CD4-positive, alpha-beta T cell treated with Interleukin-4 for 1 hour (primary cell): ENCODE measurements around the gene MRPL11.
"Not testable (repeated sequence)": the region's sequence is repeated elsewhere in the genome, so short reads cannot be mapped to it uniquely, and the experiment has no call there.

Experiments used
- DNase-seq, 2 donors: peaks; one replicate each; pipeline ENCODE4 v3.0.0-alpha.2; 2020 to 2022

Gene MRPL11

DNA sequence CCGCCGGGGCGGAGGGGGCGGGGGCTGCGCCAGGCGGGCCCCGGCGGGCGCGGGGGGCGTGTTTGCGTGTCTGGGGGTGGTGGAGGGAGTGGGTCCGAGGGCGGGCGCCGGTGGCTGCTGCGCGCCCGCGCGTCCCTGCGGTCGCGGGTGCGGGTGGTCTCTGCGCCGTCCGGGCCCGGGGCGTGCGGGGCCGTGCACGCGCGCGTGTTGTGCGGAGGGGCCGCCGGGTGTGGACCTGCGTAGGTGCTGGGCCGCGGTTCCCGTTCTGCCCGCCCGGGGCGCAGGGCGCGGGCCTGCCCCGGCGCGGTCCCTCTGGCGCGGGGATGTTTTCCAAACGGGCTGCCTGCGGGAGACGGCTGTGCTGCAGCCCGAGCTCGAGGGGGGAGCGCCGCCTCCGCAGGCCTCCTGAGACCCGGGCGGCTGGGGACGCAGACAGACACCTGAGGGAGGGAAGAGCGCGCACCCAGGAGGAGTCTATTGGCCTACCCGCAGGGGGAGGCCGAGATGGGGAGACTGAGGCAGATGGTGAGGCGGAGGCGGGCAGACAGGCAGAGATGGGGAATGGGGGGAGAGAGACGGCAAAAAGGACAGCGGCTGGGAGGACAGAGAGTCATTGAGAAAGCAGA, 28.5 kb upstream of the MRPL11 start:
- peak in 1 of 2 donors; percentile 49 for DNase-seq

DNA sequence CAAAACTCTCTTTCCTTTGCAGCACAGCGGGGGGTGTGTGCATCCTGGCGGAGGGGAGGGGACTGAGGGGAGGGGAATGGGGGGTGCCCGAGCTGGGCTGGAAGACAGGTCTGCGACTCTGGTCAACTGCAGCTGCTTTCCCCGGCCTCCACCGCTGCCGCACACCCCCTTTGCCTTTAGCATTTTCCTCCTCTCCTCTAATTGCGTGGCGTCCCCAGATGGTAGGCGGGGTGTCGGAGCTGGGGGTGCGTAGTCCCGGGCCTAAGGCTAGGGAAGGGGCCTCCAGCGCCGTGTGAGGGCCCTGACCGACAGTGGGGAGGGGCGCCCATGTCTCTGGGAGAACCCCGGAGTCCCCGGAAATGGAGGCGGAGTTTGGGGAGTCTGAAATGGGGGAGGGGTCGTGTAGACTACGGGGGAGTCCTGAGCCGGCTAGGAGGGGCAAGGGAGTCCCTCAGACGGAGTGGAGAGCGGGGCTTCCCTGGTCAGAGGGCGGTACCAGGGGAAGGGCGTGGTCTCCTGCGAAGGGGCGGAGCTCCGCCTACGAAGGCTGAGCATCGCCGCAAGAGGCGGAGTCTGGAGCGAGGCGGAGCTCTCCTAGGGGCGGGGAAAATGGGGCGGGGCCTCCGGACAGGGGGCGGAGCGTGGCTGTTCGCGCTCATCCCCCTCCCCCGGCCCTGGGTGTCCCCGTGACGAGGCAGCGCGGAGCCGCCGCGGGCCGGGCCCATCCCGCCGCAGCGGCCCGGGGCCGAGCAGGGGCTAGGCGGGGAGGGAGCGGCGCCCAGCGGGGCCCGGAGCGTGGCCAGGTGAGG, 27.8 kb upstream of the MRPL11 start, which contains the start of gene PELI3:
PELI3 (plus strand) TSS at position 681 of the 809 bp plus-strand sequence. CDS start 1,224 bp downstream, outside the sequence.
- peak; percentile 95 to 96 for DNase-seq

DNA sequence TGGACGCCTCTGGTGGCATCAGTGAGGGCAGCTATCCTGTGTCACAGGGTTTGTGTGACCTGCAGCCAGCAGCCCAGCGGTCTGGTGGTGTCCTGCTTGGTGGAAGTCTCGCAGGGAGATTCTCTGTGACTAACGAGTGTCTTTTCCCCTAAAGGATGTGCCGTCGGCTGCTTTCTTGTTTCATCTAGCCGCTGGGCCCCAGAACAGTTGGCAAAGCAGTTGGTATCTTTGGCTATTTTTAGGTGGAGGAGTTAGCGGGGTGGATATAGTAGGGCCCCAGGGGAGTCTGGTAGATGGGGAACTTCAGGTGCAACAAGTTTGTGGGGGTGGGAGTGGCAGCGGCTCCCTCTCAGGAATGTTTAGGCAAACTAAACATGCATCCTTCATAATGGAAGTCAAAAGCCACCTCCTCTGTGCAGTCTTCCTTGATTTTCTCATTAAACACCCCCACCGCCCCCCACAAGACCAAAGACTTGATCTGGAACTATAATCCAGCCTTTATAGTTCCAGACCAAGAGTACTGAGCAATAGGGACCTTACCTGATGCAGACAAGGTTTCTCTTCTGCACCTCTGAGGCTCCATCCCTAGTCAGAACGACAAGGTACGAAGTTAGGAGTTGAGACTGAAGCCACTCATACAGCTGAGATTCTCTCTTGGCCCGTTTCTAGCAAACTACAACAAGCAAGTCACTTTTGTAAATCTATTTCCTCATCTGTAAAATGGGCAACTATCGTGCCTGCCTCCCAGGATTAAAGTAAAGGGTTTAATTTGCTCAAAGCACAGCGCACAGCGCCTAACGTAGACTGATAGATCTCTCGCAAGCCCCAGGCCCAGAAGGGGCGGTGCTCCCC, 27.0 kb upstream of the MRPL11 start:
- peak in 1 of 2 donors; percentile 5 for DNase-seq

DNA sequence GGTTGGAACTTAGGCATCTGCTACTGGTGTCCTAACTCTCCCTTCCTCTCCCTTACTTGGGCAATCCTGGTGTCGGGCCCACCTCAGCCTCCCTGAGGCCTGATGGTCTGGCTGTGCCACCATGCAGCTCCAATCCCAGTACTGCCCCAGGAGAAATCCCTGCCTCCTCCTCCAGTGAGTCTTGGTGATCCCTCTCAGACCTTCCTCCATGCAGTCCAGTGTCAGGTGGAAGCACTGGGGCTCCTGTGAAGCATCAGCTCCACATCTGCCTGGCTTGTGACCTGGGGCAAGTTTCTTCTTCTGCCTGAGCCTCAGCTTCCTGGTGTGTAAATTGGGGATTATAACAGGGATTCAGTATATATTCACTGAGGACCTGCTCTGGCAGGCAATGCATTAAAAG, 26.3 kb upstream of the MRPL11 start:
- no peak for DNase-seq

DNA sequence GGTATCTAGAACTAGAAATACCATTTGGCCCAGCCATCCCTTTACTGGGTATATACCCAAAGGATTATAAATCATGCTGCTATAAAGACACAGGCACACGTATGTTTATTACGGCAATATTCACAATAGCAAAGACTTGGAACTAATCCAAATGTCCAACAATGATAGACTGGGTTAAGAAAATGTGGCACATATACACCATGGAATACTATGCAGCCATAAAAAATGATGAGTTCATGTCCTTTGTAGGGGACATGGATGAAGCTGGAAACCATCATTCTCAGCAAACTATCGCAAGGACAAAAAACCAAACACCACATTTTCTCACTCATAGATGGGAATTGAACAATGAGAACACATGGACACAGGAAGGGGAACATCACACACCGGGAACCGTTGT, 25.5 kb upstream of the MRPL11 start:
- not testable (repeated sequence) for DNase-seq

DNA sequence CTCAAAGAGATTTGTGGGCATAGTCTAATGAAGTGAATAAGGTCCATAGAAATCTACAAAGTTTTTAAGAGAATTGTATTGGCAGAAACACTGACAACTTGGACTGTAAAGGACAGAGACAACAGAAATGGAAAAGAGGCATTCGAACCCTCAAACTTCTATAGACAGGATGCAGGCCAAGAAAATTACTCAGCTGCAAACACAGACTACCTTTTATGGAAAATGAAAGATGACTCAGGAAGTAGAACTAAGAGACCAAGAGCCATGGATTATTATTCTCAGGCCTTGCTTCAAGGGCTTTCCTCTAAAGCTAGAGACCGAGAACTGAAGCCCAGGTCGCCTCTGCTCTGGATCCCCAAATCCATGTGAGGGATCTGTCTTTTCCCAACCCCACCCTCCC, 24.3 kb upstream of the MRPL11 start:
- no peak for DNase-seq

DNA sequence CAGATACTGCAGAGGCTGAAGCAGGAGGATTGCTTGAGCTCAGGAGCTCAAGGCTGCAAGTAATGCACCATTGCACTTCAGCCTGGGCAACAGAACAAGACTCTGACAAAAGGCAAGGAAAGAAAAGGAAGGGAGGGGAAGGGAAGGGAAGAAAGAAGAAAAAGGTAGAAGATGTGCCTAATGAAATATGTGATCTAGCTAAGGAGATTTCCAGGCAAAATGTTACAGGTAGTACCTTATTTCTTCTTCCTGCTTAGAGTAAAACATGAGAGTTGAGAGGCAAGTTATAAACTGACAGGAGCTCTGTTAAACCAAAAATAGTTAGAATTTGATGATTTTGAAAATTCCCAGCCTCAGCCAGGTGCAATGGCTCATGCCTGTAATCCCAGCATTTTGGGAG, 23.4 kb upstream of the MRPL11 start:
- DNase-seq, result no peak

DNA sequence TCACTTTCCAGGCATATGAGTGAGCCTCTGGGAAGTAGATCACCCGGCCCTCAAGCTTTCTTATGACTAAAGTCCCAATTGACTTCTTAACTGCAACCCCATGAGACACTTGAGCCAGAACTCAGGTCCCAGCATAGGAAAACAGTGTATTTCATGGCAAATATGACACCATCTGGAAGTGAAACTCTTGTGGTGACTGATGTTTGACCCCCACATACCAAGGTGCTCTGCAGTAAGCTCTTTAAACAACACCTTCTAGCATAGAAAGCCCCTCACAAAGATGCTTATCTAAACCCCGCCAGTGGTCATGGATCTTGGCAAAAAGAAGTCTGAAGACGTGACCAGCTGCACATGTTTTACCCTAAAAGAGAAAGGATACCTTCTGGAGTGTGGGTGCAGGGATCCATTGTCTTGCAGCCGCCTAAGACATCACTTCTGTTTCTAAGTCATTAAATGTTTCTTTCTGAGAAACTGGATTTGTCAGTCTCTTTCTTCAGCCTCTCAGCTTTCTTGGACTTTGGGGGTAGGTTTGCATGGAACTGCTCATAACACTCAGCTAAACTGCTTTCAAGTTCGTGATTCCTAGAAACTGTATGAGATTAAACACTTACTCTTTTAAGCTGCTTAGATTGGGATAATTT, 20.6 kb upstream of the MRPL11 start:
- DNase-seq, result no peak

DNA sequence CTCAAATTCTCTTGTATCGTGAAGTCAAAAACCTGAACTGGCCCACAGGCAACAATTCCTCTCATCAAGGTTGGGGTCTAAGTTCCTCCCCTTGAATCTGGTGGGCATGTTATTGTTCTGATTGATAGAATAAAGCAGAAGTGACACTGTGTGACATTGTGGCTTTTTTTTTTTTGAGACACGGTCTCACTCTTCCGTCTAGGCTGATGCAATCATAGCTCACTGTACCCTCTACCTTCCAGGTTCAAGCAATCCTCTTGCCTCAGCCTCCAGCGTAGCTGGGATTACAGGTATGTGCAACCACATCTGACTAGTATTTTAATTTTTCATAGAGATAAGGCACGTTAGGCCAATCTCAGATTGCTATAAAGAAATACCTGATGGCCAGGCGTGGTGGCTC, 19.2 kb upstream of the MRPL11 start:
- no peak for DNase-seq

DNA sequence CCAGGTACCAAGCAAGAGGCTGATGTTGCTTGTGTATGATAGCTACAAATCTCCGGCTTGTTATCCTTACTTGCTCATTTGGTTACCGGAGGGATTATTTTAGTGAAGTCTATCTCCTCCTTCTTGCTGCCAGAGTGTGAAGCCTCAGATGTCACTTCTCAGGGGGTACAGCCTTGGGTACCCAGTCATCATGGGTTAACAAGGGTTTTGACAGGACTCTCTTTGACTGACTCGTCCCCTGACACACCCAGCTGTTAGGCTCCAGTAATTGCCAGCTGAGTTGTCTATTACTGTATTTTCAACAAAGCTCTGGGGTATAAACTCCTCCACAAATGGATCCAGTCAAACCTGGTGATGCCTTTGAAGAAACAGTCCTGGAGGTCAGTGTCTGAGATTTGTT, 16.2 kb upstream of the MRPL11 start:
- no peak for DNase-seq

DNA sequence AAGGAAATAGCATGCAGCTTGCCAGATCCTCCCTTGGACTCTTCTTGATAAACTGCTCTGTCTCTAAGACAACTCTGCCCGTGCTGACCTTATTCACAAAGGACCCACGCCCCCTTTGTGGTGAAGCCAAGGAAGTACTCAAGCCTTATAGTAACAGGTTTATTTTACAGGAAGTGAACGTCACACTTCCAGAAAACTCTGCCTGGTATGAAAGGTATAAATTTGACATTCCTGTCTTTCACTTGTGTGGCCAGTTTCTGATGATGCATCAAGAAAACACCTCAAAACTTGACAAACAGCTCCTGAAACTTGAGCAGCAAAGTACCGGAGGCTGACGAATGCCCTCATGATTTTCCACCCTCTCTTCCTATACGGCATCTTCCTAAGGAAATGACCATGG, 15.6 kb upstream of the MRPL11 start:
- peak in 1 of 2 donors; percentile 14 for DNase-seq

DNA sequence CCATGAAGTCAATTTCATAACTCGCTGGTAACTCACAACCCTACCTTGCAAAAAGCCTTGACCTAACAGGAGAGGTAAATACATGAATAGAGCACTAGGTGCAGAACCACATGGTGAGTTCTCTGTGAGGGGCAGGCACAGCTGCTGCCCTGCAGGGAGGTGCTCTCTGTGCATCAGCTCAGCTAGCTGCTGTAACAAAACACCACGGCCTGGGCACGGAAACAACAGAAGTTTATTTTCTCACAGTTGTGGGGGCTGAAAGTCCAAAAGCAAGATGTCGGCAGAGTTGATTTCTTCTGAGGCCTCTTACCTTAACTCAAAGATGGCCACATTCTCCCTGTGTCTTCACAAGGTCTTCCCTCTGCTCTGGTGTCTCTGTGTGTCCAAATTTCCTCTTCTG, 13.0 kb upstream of the MRPL11 start:
- no peak for DNase-seq

DNA sequence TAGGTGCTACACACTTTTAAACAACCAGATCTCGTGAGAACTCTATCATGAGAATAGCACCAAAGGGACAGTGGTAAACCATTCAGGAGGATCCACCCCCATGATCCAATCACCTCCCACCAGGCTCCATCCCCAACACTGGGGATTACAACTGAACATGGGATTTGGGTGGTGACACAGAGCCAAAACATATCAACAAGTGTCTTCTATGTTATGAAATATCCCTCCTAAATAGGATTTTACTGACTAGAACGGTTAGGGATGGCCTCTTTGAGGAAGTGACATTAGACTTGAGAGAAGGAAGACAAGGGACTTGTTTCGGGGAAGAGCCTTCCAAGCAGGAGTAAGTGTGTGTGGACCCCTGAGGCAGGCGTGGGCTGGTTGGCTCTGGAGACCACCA, 11.9 kb upstream of the MRPL11 start:
- DNase-seq, result no peak

DNA sequence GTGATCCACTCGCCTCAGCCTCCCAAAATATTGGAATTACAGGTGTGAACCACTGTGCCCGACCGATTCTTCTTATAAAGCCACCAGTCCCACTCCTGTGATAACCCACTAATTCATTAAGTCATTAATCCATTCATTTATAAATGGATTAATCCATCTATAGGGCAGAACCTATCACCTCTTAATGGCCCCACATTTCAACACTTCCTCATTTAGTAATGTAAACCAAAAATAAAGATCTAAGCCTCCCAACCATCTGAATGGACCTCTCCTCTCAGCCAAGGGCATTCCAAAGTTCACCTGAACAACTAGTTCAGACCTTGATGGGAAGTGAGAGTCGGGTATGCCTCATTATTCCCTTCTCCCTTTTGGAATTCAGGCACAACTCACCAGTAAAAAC, 9.9 kb upstream of the MRPL11 start:
- no peak for DNase-seq

DNA sequence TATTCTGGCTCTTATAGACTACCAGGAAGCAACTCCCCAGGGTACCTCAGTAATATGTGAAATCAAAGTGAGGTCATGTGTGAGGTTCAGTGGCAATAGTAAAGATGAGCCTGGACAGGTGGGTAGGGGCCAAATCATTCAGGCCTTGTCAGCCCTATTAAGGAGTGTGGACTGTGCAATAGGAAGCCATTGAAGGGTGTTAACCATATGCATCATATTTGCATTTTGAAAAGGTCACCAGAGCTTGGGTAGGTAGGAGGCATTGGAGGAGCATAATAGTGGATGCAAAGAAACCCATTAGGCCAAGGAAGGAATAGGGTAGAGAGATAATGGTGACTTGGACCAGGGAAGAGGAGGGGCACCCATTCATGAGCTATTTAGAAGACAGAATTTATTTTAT, 8.4 kb upstream of the MRPL11 start:
- DNase-seq, result no peak

DNA sequence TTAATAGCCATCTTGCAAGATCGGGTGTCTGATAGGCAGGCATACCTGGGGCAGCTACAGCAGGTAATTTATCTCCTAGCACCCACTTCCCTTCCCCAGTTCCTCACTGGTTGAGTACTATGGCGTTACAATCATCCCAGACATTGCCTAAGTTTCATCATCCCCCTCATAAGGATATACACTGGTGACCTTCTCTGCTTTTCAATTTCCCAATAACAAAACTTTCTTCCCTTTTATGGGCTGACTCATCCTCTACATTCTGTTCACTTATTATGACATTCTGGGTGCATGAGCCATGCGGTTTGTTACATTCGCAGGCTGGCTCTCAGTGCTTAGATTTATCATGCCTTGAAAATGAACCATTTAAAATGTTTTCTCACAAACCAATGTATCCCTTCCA, 5.0 kb upstream of the MRPL11 start:
- peak in 1 of 2 donors; percentile 26 for DNase-seq

DNA sequence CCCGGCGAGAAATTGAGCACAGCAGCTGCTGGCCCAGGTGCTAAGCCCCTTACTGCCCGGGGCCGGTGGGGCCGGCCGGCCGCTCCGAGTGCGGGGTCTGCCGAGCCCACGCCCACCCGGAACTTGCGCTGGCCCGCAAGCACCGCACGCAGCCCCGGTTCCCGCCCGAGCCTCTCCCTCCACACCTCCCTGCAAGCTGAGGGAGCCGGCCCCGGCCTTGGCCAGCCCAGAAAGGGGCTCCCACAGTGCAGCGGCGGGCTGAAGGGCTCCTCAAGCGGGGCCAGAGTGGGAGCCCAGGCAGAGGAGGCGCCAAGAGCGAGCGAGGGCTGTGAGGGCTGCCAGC, 2.3 kb upstream of the MRPL11 start:
- not testable (repeated sequence) for DNase-seq

DNA sequence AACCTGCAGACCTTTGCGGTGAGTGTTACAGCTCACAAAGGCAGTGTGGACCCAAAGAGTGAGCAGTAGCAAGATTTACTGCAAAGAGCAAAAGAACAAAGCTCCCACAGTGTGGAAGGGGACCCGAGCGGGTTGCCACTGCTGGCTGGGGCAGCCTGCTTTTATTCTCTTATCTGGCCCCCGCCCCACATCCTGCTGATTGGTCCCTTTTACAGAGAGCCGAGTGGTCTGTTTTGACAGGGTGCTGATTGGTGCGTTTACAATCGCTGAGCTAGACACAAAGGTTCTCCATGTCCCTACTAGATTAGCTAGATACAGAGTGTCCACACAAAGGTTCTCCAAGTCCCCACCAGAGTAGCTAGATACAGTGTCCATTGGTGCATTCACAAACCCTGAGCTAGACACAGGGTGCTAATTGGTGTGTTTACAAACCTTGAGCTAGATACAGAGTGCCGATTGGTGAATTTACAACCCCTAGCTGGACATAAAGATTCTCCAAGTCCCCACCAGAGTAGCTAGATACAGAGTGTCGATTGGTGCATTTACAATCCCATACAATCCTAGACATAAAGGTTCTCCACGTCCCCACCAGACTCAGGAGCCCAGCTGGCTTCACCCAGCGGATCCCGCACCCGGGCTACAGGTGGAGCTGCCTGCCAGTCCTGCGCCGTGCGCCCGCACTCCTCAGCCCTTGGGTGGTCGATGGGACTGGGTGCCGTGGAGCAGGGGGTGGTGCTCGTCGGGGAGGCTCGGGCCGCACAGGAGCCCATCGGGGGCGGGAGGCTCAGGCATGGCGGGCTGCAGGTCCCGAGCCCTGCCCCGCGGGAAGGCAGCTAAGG, 1.7 kb upstream of the MRPL11 start:
- not testable (repeated sequence) for DNase-seq

DNA sequence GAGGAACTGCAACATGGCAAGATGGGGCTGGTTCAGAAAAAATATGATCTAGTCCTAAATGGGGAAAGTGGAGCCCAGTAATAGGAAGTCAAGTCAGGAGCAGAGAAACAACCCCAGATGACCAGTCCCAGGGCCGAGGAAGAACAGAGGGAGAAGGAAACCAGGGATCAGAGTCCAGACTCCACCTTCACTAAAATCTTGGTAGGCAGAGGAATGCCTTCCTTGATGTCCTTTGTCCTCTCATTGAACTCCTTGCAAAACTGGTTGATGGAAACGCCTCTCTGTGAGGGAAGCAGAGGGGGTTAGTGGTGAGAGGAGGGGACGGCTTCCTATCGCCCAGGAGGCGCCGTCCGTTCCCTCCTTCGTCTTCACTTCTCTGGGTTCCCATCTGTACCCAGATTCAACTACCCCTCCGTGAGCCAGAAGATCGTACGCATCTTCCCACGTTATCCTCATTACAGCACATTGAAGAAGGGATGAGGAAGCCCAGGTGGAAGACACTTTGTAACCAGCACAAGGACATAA, 607 bp downstream of the MRPL11 start:
- no peak for DNase-seq

DNA sequence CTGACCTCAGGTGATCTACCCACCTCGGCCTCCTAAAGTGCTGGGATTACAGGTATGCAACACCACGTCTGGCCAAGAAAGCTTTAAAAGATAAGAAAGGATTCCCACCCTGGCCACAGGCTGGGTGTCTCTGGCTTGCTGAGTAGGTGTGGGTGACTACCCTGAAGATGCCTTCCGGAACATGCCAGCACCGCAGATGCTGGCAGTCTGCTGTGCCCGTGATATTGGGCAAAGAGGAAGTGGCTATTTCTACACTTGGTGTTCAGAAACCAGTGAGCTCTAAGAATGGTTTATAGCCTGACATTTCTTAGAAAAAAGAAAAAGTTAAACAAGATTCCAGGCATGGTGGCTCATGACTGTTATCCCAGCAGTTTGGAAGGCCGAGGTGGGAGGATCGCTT, 6.1 kb downstream of the MRPL11 start:
- DNase-seq, result no peak

DNA sequence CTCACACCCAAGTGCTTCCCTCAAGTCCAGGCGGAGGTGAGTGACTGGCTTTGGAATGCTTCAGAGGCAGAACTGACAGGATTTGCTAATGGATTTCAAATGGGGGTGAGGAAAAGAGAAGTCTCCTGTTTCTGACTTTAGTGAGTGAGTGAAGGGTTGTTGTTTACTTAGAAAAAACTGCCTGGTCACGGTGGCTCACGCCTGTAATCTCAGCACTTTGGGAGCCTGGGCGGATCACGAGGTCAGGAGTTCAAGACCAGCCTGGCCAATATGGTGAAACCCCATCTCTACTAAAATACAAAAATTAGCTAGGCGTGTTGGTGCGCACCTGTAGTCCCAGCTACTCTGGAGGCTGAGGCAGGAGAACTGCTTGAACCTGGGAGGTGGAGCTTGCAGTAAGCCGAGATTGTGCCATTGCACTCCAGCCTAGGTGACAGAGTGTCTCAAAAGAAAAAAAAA, 6.7 kb downstream of the MRPL11 start:
- DNase-seq, result not testable (repeated sequence)

DNA sequence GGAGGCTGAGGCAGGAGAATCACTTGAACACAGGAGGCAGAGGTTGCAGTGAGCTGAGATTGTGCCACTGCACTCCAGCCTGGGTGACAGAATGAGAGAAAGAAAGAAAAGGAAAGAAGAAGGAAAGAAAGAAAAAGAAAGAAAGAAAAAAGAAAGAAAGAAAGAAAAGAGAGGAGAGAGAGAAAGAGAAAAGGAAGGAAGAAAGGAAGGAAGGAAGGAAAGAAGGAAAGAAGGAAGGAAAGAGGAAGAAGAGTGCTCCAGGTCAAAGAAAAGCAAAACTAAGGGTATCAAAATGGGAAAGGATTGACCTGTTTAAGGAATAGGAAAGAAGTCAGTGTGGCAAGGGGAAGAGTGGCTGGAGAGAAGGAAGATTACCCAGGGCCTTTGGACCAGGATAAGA, 7.4 kb downstream of the MRPL11 start:
- not testable (repeated sequence) for DNase-seq
